ENCODE results near the gene LRP8. TPM values are rescaled to one million over a fixed set of nuclear protein-coding genes. Genes with fewer than 3 reads are reported as not detected.

LRP8 gene
- total and polyA plus RNA-seq, 2 experiments from 2014 or later = 27.8 to 71.1 TPM

GRCh38 chr1:53332186-53332564, 4.3 kb upstream of the LRP8 start:
- no peak for ATAC-seq
- TF ChIP-seq POLR2AphosphoS5 (IDR thresholded peaks at IDR 0.05; ENCODE audit: low read depth) (no peak), STAT1 (IDR thresholded peaks at IDR 0.05; ENCODE audit: unreplicated experiment) (no peak), REST (IDR thresholded peaks at IDR 0.05; ENCODE audit: unreplicated experiment) (no peak), ZNF462 (CRISPR knock-in tag; IDR thresholded peaks at IDR 0.05) (no peak), EZH2phosphoT487 (IDR thresholded peaks at IDR 0.05; ENCODE audit: unreplicated experiment) (no peak), EZH2 (IDR thresholded peaks at IDR 0.05; ENCODE audit: low read depth, unreplicated experiment) (no peak), CTCF (conservative IDR thresholded peaks at IDR 0.05; ENCODE audit: low read depth in 2 of 2) (no peak), ETS1 (IDR thresholded peaks at IDR 0.05) (no peak), JUNB (IDR thresholded peaks at IDR 0.05; ENCODE audit: unreplicated experiment) (no peak), ZNF331 (CRISPR knock-in tag; IDR thresholded peaks at IDR 0.05; ENCODE audit: low read depth) (no peak)
- no peak overlapping the region for H3K27ac Mint-ChIP-seq
- Histone ChIP-seq H3K27ac (ENCODE audit: low read depth) (no peak overlapping the region), H3K4me1 (ENCODE audit: insufficient read depth) (no peaks in the 10 kb centered on the region), H3K4me3 (no peak overlapping the region), H3F3A (replicated peaks; ENCODE audit: low read depth) (no peaks in the 10 kb centered on the region), H3K36me3 (ENCODE audit: insufficient read depth) (no peaks in the 10 kb centered on the region; the same call in 1 of the 2 replicates), H3K9me2 (ENCODE audit: insufficient read depth) (no peaks in the 10 kb centered on the region), H3K4me2 (no peak overlapping the region), H2AFZ (no peak overlapping the region), H4K20me1 (replicated peaks; ENCODE audit: insufficient read depth) (no peaks in the 10 kb centered on the region), H3K79me2 (replicated peaks; ENCODE audit: insufficient read depth) (no peaks in the 10 kb centered on the region), H3K27me3 (ENCODE audit: insufficient read depth) (no peaks in the 10 kb centered on the region)
- H3K9me3 Mint-ChIP-seq = no peaks in the 10 kb centered on the region; the same call in 2 of the 3 replicates
- peaks cover 6% of the 10 kb centered on the region; the same call in 2 of the 3 replicates for H3K4me1 Mint-ChIP-seq
- no peak overlapping the region for H3K4me3 Mint-ChIP-seq
- peaks cover 7% of the 10 kb centered on the region for H3K36me3 Mint-ChIP-seq (ENCODE audit: low read depth)
- DNase-seq (ENCODE audit: low spot score) = no peak
- H3K27me3 Mint-ChIP-seq (ENCODE audit: insufficient read depth, low read depth, poor library complexity) = peaks cover 10% of the 10 kb centered on the region
